Fibroblast of peridontal ligament (primary cell): Measurements from ENCODE around the gene FAM171A2.

ENCODE experiments used
- DNase-seq: peaks from one replicate; pipeline ENCODE4 v3.0.0-alpha.2; 2010; ENCODE audit errors: extremely low read depth

Gene FAM171A2

GRCh38 chr17:44361292-44362260 is 2.1 kb downstream of the FAM171A2 start:
- DNase-seq = no peak

- peak; percentile 54 for DNase-seq
These were observed 2.8 kb downstream of the FAM171A2 start for GRCh38 chr17:44360826-44361225.

GRCh38 chr17:44360144-44360533 is 3.5 kb downstream of the FAM171A2 start:
- no peak for DNase-seq

DNA sequence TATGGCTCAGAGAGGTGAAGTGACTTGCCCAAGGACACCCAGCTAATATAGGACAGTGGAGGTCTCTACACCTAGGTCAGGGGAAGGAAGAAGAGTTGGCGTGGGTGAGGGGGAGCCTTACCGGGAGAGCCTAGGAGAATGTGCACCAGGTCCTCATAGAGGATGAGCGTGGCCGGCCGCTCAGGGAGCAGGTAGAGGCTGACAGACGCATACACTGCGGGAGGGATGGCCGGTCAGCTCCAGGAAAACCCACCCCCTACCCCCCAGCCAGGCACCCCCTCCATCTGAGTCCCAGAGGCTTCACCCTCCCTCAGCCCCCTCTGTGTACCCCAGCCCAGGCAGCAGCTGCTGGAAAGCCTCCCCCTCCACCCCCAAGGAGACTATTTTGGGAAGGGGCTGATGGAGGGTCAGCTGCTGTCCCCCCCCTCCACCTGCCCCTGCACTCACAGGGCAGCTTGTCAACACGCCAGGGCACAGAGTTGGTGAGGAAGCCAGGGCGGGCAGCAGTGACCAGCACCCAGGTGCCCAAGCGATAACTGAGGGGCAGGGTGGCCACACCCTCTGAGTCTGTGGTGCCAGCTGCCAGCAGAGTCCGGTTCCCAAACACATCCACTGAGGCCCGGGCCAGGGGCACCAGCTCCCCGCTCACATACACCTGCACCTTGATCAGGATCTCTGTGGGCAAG is 4.1 kb downstream of the FAM171A2 start:
- no peak for DNase-seq

GRCh38 chr17:44359006-44359405 is 4.6 kb downstream of the FAM171A2 start:
- no peak for DNase-seq

- DNase-seq = no peak
These were observed 5.6 kb downstream of the FAM171A2 start for GRCh38 chr17:44358066-44358465.

DNA sequence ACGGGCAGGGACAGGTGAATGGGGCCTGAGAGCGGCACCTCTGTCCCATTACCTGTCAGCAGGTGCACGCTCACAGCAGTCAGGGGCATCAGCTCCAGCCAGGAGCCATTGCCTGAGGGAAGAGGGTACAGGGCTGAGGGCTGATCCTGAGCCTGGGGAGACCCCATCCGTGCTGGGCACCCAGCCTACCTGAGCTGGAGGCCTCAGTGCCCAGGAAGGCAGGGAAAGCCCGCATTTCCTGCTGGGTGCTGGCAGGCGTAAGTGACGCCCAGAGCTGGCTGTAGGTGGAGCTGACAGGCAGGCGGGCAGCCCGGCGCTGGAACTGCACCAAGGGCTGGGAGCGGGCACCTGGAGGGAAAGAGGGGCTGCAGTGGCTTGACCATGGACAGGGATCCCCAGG is 7.4 kb downstream of the FAM171A2 start:
- DNase-seq = no peak

DNA sequence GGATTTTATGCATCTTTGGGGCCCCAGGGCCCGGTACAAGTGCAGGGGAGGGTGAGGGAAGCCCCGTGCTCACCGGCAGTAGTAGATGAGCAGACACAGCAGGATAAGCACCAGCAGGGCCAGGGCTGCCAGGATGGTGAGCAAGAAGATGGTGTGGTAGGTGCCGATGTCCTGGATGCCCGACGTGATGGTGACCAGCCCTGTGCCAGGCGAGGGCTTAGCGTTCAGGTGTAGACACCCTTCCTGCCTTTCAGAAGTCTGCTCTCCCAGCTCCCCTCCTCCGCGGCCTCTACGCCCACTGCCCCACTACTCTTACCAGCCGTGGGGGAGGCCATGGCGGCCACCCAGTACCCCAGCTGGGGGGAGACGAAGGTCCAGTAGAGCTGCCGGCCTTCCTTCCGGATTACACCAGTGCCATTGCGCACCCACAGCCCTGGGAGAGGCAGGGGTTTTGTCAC is 8.0 kb downstream of the FAM171A2 start:
- no peak for DNase-seq

GRCh38 chr17:44354582-44355561 is 8.8 kb downstream of the FAM171A2 start:
- DNase-seq = no peak

DNA sequence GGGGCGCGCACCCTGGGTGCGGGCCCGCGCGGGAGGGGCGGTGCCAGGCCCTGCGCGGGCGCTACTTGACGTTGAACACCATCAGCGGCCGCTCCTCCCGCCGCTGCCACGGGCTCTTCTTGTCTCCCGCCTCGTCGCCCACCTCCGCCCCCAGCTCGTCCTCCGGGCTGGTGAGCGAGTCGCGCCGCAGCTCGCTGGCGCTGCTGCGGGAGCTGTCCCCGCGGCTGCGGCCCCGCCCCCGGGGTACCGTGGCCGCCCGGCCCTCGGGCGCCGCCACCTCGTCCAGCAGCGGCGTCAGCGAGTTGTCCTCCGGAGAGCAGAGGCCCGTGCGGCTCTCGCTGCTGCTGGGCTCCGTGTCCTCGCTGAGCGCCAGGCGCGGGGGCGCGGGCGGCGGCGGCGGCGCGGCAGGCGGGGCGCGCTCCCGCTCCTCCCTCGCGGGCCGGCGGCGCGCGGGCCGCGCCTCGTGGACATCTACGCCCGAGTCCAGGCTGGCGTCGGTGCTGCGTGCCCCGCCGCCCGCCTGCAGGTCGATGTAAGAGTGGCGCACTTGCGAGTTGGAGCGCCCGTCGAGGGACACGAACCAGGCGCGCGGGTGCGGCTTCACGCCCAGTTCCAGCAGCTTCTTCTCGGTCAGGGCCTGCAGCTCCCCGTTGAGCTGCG is 9.9 kb downstream of the FAM171A2 start:
- DNase-seq = no peak

DNA sequence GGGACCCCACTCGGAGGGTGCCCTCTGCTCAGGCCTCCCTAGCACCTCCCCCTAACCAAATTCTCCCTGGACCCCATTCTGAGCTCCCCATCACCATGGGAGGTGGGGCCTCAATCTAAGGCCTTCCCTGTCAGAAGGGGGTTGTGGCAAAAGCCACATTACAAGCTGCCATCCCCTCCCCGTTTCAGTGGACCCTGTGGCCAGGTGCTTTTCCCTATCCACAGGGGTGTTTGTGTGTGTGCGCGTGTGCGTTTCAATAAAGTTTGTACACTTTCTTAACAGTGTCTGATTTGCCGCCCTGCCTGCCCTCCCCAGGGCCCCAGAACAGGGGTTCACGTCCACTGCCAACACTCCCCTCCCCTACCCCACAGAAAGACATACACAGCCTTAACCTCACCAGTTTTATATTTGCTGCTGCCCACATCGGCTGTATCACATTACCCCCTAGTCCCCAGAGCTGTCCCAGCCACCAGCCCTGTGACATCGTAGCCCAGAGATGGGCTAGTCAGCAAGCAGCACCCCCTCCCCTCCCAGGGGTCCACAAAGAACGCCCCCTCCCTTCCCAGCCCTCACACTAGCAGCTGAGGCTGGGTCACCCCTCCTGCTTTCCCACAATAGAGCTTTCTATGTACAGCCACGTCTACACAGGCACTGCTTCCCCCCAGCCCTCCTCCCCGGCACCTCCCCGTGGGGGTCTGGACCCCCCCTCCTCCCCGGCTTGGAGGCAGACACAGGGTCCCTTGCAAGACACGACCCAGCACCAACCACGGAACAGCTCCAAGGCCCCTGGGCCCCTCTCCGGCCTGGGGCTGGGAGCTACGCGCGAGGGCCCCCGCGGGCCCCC is 10.6 kb downstream of the FAM171A2 start:
- DNase-seq = no peak

DNA sequence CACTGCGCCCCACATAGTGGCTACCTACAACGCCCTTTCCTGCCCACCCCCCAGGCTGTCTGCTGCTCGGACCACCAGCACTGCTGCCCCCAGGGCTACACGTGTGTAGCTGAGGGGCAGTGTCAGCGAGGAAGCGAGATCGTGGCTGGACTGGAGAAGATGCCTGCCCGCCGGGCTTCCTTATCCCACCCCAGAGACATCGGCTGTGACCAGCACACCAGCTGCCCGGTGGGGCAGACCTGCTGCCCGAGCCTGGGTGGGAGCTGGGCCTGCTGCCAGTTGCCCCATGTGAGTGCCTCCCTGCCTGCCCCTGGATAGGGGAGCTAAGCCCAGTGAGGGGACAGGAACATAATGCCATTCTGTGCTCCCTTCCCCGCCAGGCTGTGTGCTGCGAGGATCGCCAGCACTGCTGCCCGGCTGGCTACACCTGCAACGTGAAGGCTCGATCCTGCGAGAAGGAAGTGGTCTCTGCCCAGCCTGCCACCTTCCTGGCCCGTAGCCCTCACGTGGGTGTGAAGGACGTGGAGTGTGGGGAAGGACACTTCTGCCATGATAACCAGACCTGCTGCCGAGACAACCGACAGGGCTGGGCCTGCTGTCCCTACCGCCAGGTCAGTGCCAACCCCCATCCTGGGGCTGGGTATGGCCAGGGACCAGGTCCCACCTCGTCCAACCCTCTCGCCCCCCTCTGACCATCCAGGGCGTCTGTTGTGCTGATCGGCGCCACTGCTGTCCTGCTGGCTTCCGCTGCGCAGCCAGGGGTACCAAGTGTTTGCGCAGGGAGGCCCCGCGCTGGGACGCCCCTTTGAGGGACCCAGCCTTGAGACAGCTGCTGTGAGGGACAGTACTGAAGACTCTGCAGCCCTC is 11.5 kb downstream of the FAM171A2 start:
- no peak for DNase-seq

GRCh38 chr17:44351464-44351863 is 12.2 kb downstream of the FAM171A2 start:
- no peak for DNase-seq

GRCh38 chr17:44350733-44351226 is 12.9 kb downstream of the FAM171A2 start:
- DNase-seq = peak; percentile 35

DNA sequence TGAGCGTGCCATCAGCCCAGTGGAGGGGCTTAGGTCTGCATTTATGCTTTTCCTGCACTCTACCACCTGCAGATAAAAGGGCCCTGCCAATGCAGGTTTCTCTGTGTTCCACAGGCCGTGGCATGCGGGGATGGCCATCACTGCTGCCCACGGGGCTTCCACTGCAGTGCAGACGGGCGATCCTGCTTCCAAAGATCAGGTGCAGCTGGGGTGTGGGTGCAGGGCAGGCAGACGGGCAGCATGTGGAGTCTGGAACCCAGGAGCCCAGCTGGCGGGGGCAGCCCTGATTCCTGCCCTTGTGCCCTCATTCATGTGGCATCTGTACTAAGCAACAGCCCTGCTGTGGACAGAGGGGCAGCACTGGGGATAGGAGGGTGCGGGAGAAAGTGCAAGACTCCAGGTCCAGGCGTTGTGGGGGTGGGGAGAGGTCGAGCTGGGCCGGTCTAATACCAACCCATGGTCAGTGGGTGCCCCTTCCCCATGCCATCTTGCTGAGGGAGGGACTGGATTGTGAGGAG is 14.0 kb downstream of the FAM171A2 start:
- DNase-seq = no peak

GRCh38 chr17:44348988-44349364 is 14.7 kb downstream of the FAM171A2 start:
- no peak for DNase-seq

GRCh38 chr17:44348234-44348987 is 15.2 kb downstream of the FAM171A2 start:
- peak; percentile 44 for DNase-seq
